K562 (cell line): ENCODE measurements around the gene ZNF467. TPM values are rescaled to one million over a fixed set of nuclear protein-coding genes. Genes with fewer than 3 reads are reported as not detected.

ENCODE experiments used
- ATAC-seq: fragments of 200-7000 bp; cut with Tn5 transposase; 3 replicates; pipeline ENCODE4 v1.9.1; 2020; ENCODE audit warnings: moderate library complexity
- BruUV-seq: library from RNA; stranded (reverse); fragments of 400-500 nt; replicated peaks from 2 replicates; lab custom pipeline; 2021; lab: Mats Ljungman, UMichigan
- CTCF ChIA-PET: fragments of 300-600 bp; formaldehyde crosslinking; extraction: SDS; loops from one replicate; lab custom pipeline; 2021; ENCODE audit warnings: low intra/inter-chr PET ratio; lab: Yijun Ruan, JAX
- POLR2A ChIA-PET: fragments of 300-600, 350-650 bp; sonication (Branson Sonifier 250); formaldehyde crosslinking; extraction: SDS; loops from one replicate; lab custom pipeline; 2021; ENCODE audit warnings: antibody characterized with exemption, inconsistent platforms; lab: Yijun Ruan, JAX
- DNase-seq, 4 experiments: peaks; one replicate each; pipeline versions ENCODE4 v3.0.0 to v3.0.0-alpha.2; 2011 to 2018; ENCODE audit warnings: low spot score in 3 of 4, mixed read lengths in 3 of 4; ENCODE audit errors: extremely low read depth in 1 of 4
- FAIRE-seq: peaks from 2 replicates; lab custom pipeline; 2011; peaks lifted over from hg19 to GRCh38; lab: Jason Lieb, UNC
- H2AFZ ChIP-seq: 2 replicates; pipeline ENCODE4 v1.6.0; 2011; ENCODE audit warnings: low read depth, low read length, control low read depth, inconsistent platforms
- H3K27ac ChIP-seq: fragments of 200-600 bp; 3 replicates; pipeline ENCODE4 v1.8.0; 2011; ENCODE audit warnings: low read depth, mild to moderate bottlenecking, control low read depth, inconsistent platforms, low read length, moderate library complexity, mixed read lengths; ENCODE audit errors: extremely low read depth
- H3K27me3 ChIP-seq, 2 experiments: fragments of 300-600 bp in 1 of 2; 2 replicates in 1 of 2; 3 replicates in 1 of 2; pipeline versions ENCODE4 v1.6.0 to v1.8.0; 2011; ENCODE audit warnings: inconsistent platforms in 2 of 2, low read length in 2 of 2, mild to moderate bottlenecking in 1 of 2, mixed read lengths in 1 of 2, moderate library complexity in 1 of 2; ENCODE audit not compliant: control insufficient read depth in 2 of 2, insufficient read depth in 2 of 2
- H3K36me3 ChIP-seq: fragments of 300-600 bp; 3 replicates; pipeline ENCODE4 v1.8.0; 2011; ENCODE audit warnings: mild to moderate bottlenecking, low read length, inconsistent platforms; ENCODE audit not compliant: control insufficient read depth, insufficient read depth
- H3K4me1 ChIP-seq, 2 experiments: fragments of 200-600 bp in 1 of 2; replicated peaks in 1 of 2; 2 replicates in 1 of 2; 3 replicates in 1 of 2; pipeline versions ENCODE4 v1.5.1 to v1.8.0; 2011; ENCODE audit warnings: inconsistent platforms in 2 of 2, low read length in 2 of 2, mild to moderate bottlenecking in 1 of 2, mixed read lengths in 1 of 2, moderate library complexity in 1 of 2; ENCODE audit not compliant: control insufficient read depth in 2 of 2, insufficient read depth in 2 of 2
- H3K4me2 ChIP-seq: 2 replicates; pipeline ENCODE4 v1.6.1; 2011; ENCODE audit warnings: low read length, control low read depth, inconsistent platforms, mixed read lengths; ENCODE audit not compliant: insufficient read depth
- H3K4me3 ChIP-seq: fragments of 200-600 bp; sonication (generic), shearing (Covaris generic); 2 replicates; pipeline ENCODE4 v1.5.1; 2016; ENCODE audit warnings: control low read depth, inconsistent platforms
- H3K79me2 ChIP-seq: fragments of 200-600 bp; 3 replicates; pipeline ENCODE4 v1.8.0; 2011; ENCODE audit warnings: low read length, inconsistent platforms; ENCODE audit not compliant: control insufficient read depth, insufficient read depth
- H3K9ac ChIP-seq, 2 experiments: 2 replicates each; pipeline versions ENCODE4 v1.6.0 to v1.6.1; 2011; ENCODE audit warnings: low read depth in 2 of 2, low read length in 2 of 2, control low read depth in 1 of 2, inconsistent platforms in 1 of 2, mild to moderate bottlenecking in 1 of 2, mixed read lengths in 1 of 2; ENCODE audit not compliant: insufficient read depth in 1 of 2
- H3K9me1 ChIP-seq: one replicate; pipeline ENCODE4 v1.6.0; 2011; ENCODE audit warnings: inconsistent platforms, mild to moderate bottlenecking, low read length, moderate library complexity; ENCODE audit not compliant: control insufficient read depth, insufficient read depth
- H3K9me3 ChIP-seq: replicated peaks from 2 replicates; pipeline ENCODE4 v1.5.1; 2011; ENCODE audit warnings: low read depth, low read length, inconsistent platforms; ENCODE audit not compliant: control insufficient read depth, insufficient read depth
- H4K20me1 ChIP-seq: replicated peaks from 2 replicates; pipeline ENCODE4 v1.6.1; 2011; ENCODE audit warnings: low read length, inconsistent platforms, mixed read lengths; ENCODE audit not compliant: control insufficient read depth, insufficient read depth
- GABPB2 ChIP-seq: fragments of 250-450 bp; sonication (Bioruptor Pico); conservative IDR thresholded peaks from 2 replicates; pipeline ENCODE4 v1.5.1; 2021; ENCODE audit warnings: mild to moderate bottlenecking
- HOMEZ ChIP-seq: fragments of 250-450 bp; sonication (Bioruptor Pico); IDR thresholded peaks from 2 replicates; pipeline ENCODE4 v1.4.0; 2020; ENCODE audit warnings: mild to moderate bottlenecking, moderate library complexity
- KAT2B ChIP-seq: IDR thresholded peaks from one replicate; pipeline ENCODE4 v1.6.1; 2012; ENCODE audit warnings: low read depth, mild to moderate bottlenecking, control low read depth, inconsistent platforms, low read length, moderate library complexity
- KAT7 ChIP-seq: sonication (generic); formaldehyde crosslinking; IDR thresholded peaks from 2 replicates; pipeline ENCODE4 v1.8.0; 2022; ENCODE audit warnings: missing genetic modification reagents, mild to moderate bottlenecking, borderline replicate concordance
- MECOM ChIP-seq: fragments of 250-450 bp; sonication (Bioruptor Pico); IDR thresholded peaks from 2 replicates; pipeline ENCODE4 v1.8.0; 2022; ENCODE audit warnings: inconsistent platforms
- NBN ChIP-seq: fragments of 450-650 bp; IDR thresholded peaks from 2 replicates; pipeline ENCODE4 v1.6.1; 2016; ENCODE audit warnings: low read depth, mild to moderate bottlenecking
- NR2F6 ChIP-seq: fragments of 450-650 bp; formaldehyde crosslinking; IDR thresholded peaks from 2 replicates; pipeline ENCODE4 v1.4.0; 2020; ENCODE audit warnings: mild to moderate bottlenecking
- NUFIP1 ChIP-seq: fragments of 450-650 bp; IDR thresholded peaks from 2 replicates; pipeline ENCODE4 v1.6.1; 2018; ENCODE audit not compliant: partially characterized antibody
- PREB ChIP-seq: sonication (generic); formaldehyde crosslinking; IDR thresholded peaks from 2 replicates; pipeline ENCODE4 v1.8.1; 2023; ENCODE audit warnings: mild to moderate bottlenecking, missing genetic modification reagents
- RAD51 ChIP-seq: fragments of 450-650 bp; IDR thresholded peaks from 2 replicates; pipeline ENCODE4 v1.7.1; 2016; ENCODE audit warnings: low read depth, mild to moderate bottlenecking, borderline replicate concordance
- SAFB ChIP-seq: fragments of 200-400 bp; formaldehyde crosslinking; IDR thresholded peaks from 2 replicates; pipeline ENCODE4 v1.6.1; 2017; ENCODE audit warnings: low read depth, low read length, borderline replicate concordance
- SIN3A ChIP-seq, 2 experiments: fragments of 150-350 bp in 1 of 2; IDR thresholded peaks; 2 replicates each; pipeline ENCODE4 v1.6.1; 2011 to 2016; ENCODE audit warnings: borderline replicate concordance in 2 of 2, low read depth in 2 of 2, low read length in 2 of 2, mild to moderate bottlenecking in 2 of 2, moderate library complexity in 2 of 2; ENCODE audit not compliant: control insufficient read depth in 1 of 2
- TCF3 ChIP-seq: sonication (generic); formaldehyde crosslinking; IDR thresholded peaks from 2 replicates; pipeline ENCODE4 v1.4.0; 2020; ENCODE audit warnings: mild to moderate bottlenecking, missing genetic modification reagents
- ZBTB33 ChIP-seq: sonication (generic); formaldehyde crosslinking; IDR thresholded peaks from 2 replicates; pipeline ENCODE4 v1.8.1; 2023; ENCODE audit warnings: mild to moderate bottlenecking, missing genetic modification reagents
- ZEB2 ChIP-seq: fragments of 450-650 bp; IDR thresholded peaks from 2 replicates; pipeline ENCODE4 v1.6.1; 2016
- ZNF41 ChIP-seq: fragments of 250-450 bp; sonication (Bioruptor Pico); conservative IDR thresholded peaks from 2 replicates; pipeline ENCODE4 v1.4.0; 2020; ENCODE audit warnings: mild to moderate bottlenecking
- ZNF655 ChIP-seq: fragments of 250-450 bp; sonication (Bioruptor Pico); IDR thresholded peaks from 2 replicates; pipeline ENCODE4 v1.5.0; 2021
- WGBS: fragments of 100-300 bp; shearing (Covaris generic); methylation state at CpG from one replicate; pipeline ENCODE4 v1.1.6; 2016; ENCODE audit warnings: low coverage, mixed read lengths; ENCODE audit not compliant: insufficient coverage; ENCODE audit errors: missing lambda C conversion rate; 5-methylcytosine and 5-hydroxymethylcytosine counted together
- in situ Hi-C: fragments of 300-500 bp; cut with MboI; formaldehyde crosslinking; loops from 4 replicates; pipeline ENCODE4 v1.15.0; 2018; ENCODE audit warnings: inconsistent platforms, mixed read lengths
- intact Hi-C: fragments of 100-400 bp; cut with micrococcal nuclease; formaldehyde crosslinking; loops from 2 replicates; pipeline ENCODE4 v1.14.2; 2022
- polyA plus RNA-seq, 8 experiments: library from polyadenylated mRNA; depleted of rRNA in 4 of 8; stranded (reverse) in 5 of 8; unstranded in 3 of 8; fragments of >200 nt; fragmentation: Nextera tagmentation in 2 of 8; fragmentation: Illumina TruSeq in 1 of 8; extraction: Ambion mirVana in 2 of 8; extraction: Trizol in 1 of 8; gene quantifications; 2 replicates each; pipeline versions ENCODE4 v1.2.1 to v1.2.3, GENCODE V29; 2011 to 2014; ENCODE audit warnings: inconsistent platforms in 1 of 8, missing spikeins in 1 of 8
- total RNA-seq, 7 experiments: library from RNA; depleted of rRNA in 6 of 7; stranded (reverse); fragments of >200 nt in 6 of 7; fragmentation: Illumina TruSeq in 2 of 7; extraction: Trizol in 2 of 7; gene quantifications; 2 replicates each; pipeline versions ENCODE4 v1.2.1 to v1.2.3, GENCODE V29; 2011 to 2021; ENCODE audit warnings: low replicate concordance in 1 of 7

ZNF467 gene
- total and polyA plus RNA-seq, 9 of the 15 experiments (the other 6 are each of a cell fraction or from before 2014, with no cell fraction given) = 0.32 to 14.2 (median 1.7) TPM

- no peak for TF ChIP-seq NBN
- TF ChIP-seq ZEB2 = no peak
- TF ChIP-seq TCF3 (CRISPR knock-in tag) = peak; percentile 60
- no peak for TF ChIP-seq SIN3A (IDR thresholded peaks at IDR 0.05; ENCODE audit: borderline replicate concordance in 2 of 2, control insufficient read depth in 1 of 2, low read depth in 2 of 2, low read length in 2 of 2)
- no peak for TF ChIP-seq NUFIP1
- no peak for TF ChIP-seq ZNF41 (CRISPR knock-in tag)
Observed at GRCh38 chr7:149769915-149770314, 3.5 kb downstream of the ZNF467 start (continued).

- WGBS = 91% methylated on average over 7 of the region's 7 CpGs
- DNase-seq = no peak
- Histone ChIP-seq H3K27ac (no peak overlapping the region), H3K79me2 (peaks cover 5% of the 10 kb centered on the region; the same call in 1 of the 3 replicates), H3K27me3 (no peaks in the 10 kb centered on the region), H2AFZ (no peak overlapping the region), H3K9me1 (no peaks in the 10 kb centered on the region), H3K9me3 (no peaks in the 10 kb centered on the region), H3K4me1 (peaks cover 16 to 53% of the 10 kb centered on the region in 2 experiments), H3K36me3 (peaks cover 41% of the 10 kb centered on the region; the same call in 1 of the 3 replicates), H3K4me2 (no peak overlapping the region), H3K9ac (peak overlapping the region in 1 of 2 experiments; percentile 26; a peak in 1 of 4 replicates), H4K20me1 (no peaks in the 10 kb centered on the region), H3K4me3 (no peak overlapping the region)
- intact Hi-C loops (no loop called here), in situ Hi-C loops (no loop called here)
- CTCF ChIA-PET = no interaction called here
- ATAC-seq = no peak
- no TSS peak for BruUV-seq
- POLR2A ChIA-PET = interaction anchor here (0.7 to 1.8 kb wide), 4 partner anchors 8 to 106 kb away, joined by 3 to 7 read pairs (median 4); no protein-coding TSS in a partner anchor
- FAIRE-seq = no peak
- TF ChIP-seq GABPB2 (CRISPR knock-in tag) = no peak
- TF ChIP-seq SAFB = no peak
- TF ChIP-seq ZBTB33 (CRISPR knock-in tag) = no peak
- no peak for TF ChIP-seq ZNF655 (CRISPR knock-in tag)
- TF ChIP-seq KAT2B = no peak
- TF ChIP-seq RAD51 = no peak
- TF ChIP-seq NR2F6 (CRISPR knock-in tag) = no peak
- TF ChIP-seq MECOM = no peak
- TF ChIP-seq KAT7 (CRISPR knock-in tag) = no peak
- no peak for TF ChIP-seq HOMEZ (CRISPR knock-in tag)
- TF ChIP-seq PREB (CRISPR knock-in tag) = no peak
Observed at GRCh38 chr7:149768931-149769330, 4.5 kb downstream of the ZNF467 start.
